ENCODE results near the gene MPDZ. TPM values are rescaled to one million over a fixed set of nuclear protein-coding genes. Genes with fewer than 3 reads are reported as not detected.

MPDZ gene
- total RNA-seq, 4 donors from 2014 or later: 52.9 to 84.6 (median 78.5) TPM

DNA sequence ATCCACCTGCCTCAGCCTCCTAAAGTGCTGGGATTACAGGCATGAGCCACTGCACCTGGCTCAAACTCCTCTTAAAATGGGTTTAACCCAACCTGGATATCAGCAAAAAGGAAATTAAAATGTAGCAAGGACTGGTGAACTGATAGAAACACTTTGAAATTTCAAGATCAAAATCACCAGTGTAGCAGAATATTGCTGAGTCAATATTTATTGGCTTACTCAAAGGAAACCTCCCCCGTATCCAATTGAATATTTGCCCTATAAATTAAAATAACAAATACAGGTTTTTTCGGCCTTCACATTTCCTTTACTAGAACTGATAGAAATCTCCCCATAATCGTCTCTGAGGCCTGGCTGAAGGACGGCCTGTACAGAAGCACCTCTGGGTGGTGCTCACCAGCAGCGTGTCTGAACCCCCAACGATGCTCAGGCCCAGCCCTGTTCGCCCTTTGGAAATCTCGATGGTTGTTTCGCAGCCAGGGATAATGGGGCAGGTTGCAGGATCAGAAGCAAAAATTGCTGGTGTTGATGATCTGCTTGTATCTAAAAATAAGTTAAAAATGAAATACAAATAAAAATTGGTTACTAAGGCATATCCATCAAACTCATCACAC is 156.6 kb downstream of the MPDZ start:
- Histone ChIP-seq H3K36me3 (no peaks in the 10 kb centered on the region), H3K4me1 (no peaks in the 10 kb centered on the region), H3K27ac (no peak overlapping the region), H3K4me3 (no peak overlapping the region), H3K9me3 (no peaks in the 10 kb centered on the region), H3K27me3 (no peaks in the 10 kb centered on the region)
- TF ChIP-seq POLR2A (IDR thresholded peaks at IDR 0.05): no peak
- TF ChIP-seq, protein P1, sequence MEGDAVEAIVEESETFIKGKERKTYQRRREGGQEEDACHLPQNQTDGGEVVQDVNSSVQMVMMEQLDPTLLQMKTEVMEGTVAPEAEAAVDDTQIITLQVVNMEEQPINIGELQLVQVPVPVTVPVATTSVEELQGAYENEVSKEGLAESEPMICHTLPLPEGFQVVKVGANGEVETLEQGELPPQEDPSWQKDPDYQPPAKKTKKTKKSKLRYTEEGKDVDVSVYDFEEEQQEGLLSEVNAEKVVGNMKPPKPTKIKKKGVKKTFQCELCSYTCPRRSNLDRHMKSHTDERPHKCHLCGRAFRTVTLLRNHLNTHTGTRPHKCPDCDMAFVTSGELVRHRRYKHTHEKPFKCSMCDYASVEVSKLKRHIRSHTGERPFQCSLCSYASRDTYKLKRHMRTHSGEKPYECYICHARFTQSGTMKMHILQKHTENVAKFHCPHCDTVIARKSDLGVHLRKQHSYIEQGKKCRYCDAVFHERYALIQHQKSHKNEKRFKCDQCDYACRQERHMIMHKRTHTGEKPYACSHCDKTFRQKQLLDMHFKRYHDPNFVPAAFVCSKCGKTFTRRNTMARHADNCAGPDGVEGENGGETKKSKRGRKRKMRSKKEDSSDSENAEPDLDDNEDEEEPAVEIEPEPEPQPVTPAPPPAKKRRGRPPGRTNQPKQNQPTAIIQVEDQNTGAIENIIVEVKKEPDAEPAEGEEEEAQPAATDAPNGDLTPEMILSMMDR (IDR thresholded peaks at IDR 0.05): no peak
- no peak for DNase-seq
- intact Hi-C loops (cut with DNase I; ENCODE audit: low total_unique reads): no loop called here

DNA sequence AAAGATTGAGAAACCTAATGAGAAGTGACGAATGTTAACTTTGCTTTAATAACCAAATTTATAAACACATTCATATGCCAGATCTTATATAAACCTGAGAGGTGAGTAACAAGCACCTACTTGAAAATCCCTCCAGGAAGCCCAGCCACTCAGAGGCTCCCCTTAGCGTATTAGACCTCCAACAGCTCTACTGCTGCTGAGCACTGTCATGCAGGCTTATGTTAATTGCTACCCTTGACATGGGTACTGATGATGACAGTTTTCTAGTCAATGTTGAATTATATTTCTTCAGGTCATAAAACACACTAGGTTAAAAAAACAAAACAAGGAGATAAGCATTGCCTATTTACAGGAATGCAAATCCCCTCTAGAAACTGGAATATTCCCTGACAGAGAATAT is 161.2 kb downstream of the MPDZ start:
- H3K36me3 ChIP-seq: no peaks in the 10 kb centered on the region
- DNase-seq: no peak
- no peak overlapping the region for H3K27ac ChIP-seq
- H3K9me3 ChIP-seq: no peaks in the 10 kb centered on the region
- no peaks in the 10 kb centered on the region for H3K27me3 ChIP-seq
- H3K4me1 ChIP-seq: no peaks in the 10 kb centered on the region
- intact Hi-C loops (cut with DNase I; ENCODE audit: low total_unique reads): no loop called here
- no peak overlapping the region for H3K4me3 ChIP-seq
- no peak for TF ChIP-seq POLR2A (IDR thresholded peaks at IDR 0.05)
- TF ChIP-seq, protein P1 (IDR thresholded peaks at IDR 0.05): no peak

DNA sequence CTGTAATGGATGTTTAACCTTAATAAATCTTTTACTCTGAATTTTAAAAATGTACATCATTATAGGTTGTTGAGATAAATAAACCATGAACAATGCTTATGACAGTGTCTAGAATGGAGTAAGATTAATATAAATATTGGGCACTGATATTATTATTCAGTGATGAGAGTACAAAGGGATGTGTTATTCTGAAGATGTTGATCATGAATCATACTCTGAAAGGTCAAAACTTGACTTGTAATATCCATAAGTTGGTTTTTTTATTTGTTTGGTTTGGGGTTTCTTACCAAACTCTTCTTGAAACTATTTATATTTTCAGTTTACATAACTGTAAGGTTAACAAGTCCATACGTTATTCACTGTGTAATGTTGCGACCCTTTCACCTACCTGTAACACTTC is 163.2 kb downstream of the MPDZ start:
- TF ChIP-seq, protein P1 (IDR thresholded peaks at IDR 0.05): no peak
- TF ChIP-seq POLR2A (IDR thresholded peaks at IDR 0.05): no peak
- Histone ChIP-seq H3K9me3 (no peaks in the 10 kb centered on the region), H3K27me3 (no peaks in the 10 kb centered on the region), H3K27ac (no peak overlapping the region), H3K36me3 (no peaks in the 10 kb centered on the region), H3K4me1 (peaks cover 0 to 5% of the 10 kb centered on the region in 2 donors), H3K4me3 (no peak overlapping the region)
- no peak for DNase-seq
- intact Hi-C loops (cut with DNase I; ENCODE audit: low total_unique reads): no loop called here

DNA sequence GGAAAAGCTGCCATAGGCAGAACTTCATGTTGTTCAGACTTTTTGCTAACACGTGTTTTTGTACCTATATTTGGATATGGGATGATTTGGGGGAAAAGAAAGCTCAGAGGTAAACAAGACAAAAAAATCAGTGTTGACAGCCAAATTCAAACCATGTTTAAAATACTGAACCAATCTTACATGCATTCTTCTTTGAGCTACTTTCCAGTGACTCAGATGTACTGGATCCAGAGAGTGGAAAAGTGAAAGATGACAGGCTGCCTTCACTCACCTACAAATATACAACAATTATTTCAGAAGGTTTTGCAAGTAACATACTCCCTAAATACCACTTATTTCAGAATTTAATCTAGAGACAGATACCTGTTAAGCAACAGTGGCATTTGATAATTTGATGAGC is 165.7 kb downstream of the MPDZ start:
- no peaks in the 10 kb centered on the region for H3K36me3 ChIP-seq
- H3K27me3 ChIP-seq: no peaks in the 10 kb centered on the region
- no peaks in the 10 kb centered on the region for H3K9me3 ChIP-seq
- intact Hi-C loops (cut with DNase I; ENCODE audit: low total_unique reads): no loop called here
- no peak overlapping the region for H3K4me3 ChIP-seq
- no peak overlapping the region for H3K27ac ChIP-seq
- DNase-seq: no peak
- TF ChIP-seq, protein P1 (IDR thresholded peaks at IDR 0.05): no peak
- TF ChIP-seq POLR2A (IDR thresholded peaks at IDR 0.05): no peak
- peaks cover 0 to 5% of the 10 kb centered on the region in 2 donors for H3K4me1 ChIP-seq

DNA sequence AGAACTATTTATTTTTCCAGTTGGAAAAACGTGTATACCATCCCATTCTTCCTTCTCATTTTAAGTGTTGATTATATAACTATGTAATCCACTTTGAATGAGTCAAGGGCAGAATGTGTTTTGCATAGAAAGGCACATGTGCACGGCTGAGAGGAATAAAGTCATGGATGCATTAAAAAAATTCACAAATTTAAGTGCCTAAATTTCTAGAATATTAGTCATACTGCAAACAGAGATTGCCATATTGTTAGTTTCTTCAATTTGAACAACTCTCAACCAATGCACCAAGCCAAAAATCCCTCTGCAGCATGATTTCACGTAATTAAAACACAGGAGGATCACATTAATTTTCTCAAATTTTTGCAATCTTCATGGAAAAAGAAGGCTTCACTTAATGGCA is 166.3 kb downstream of the MPDZ start:
- no peak for DNase-seq
- Histone ChIP-seq H3K27ac (no peak overlapping the region), H3K4me1 (peaks cover 0 to 5% of the 10 kb centered on the region in 2 donors), H3K36me3 (no peaks in the 10 kb centered on the region), H3K27me3 (no peaks in the 10 kb centered on the region), H3K4me3 (no peak overlapping the region), H3K9me3 (no peaks in the 10 kb centered on the region)
- intact Hi-C loops (cut with DNase I; ENCODE audit: low total_unique reads): no loop called here
- TF ChIP-seq, protein P1 (IDR thresholded peaks at IDR 0.05): no peak
- no peak for TF ChIP-seq POLR2A (IDR thresholded peaks at IDR 0.05)
